T1000 (cell line): ENCODE measurements around the gene SHKBP1.

Experiments used
- DNase-seq: peaks from one replicate; lab custom pipeline; 2025; ENCODE audit warnings: mixed read lengths; lab: John Stamatoyannopoulos, UW

Gene SHKBP1

DNA sequence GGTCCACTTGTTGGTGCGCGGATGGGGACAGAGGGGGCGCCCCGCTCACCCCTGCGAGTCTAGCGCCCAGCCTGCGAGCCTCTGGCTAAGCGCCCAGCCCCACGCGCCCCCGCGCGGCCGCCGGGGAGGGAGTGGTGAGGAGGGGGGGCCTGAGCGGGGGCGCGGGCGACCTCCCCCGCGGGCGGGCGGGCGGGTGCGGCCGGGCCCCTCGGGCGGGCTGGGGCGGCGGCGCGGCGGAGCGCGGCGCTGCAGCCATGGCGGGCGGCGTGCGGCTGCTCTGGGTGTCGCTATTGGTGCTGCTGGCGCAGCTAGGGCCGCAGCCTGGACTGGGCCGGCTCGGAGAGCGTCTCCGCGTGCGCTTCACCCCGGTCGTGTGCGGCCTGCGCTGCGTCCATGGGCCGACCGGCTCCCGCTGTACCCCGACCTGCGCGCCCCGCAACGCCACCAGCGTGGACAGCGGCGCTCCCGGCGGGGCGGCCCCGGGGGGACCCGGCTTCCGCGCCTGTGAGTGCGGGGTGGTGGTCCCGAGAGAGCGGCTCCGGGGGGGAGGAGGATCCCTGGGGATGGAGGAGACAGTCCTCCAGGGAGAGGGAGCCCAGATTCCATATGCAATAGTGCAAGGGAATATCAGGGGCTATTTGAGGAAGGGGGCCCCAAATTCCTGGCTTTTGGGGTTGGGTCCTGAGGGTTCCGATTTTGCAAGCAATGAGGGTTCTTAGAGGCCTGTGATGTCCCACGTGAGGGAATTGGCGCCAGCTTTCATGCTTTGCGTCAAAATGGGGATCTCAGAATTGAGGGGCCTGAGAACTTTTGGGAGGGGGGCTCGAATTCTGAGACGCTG, 24.7 kb downstream of the SHKBP1 start, which contains the start of gene LTBP4:
TSS of gene LTBP4 (plus strand) at position 236 of the 841 bp plus-strand sequence. CDS start at position 255, 19 bp downstream.
- DNase-seq = no peak

DNA sequence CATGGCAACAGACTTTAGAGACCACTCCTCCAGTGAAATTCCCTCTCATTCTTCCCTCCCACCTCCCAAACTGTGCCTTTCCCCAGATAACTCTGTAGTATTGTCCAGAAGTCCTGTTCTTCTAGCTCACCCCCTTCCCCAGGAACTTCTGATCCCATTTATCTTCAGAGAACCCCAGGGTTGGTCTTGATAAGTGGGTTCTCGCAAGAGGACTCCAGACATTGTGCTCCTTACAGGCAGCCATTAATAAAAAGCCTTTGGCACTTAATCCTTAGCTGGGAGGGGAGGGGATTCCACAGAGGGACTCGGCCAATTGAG, 26.4 kb downstream of the SHKBP1 start:
- DNase-seq = no peak

DNA sequence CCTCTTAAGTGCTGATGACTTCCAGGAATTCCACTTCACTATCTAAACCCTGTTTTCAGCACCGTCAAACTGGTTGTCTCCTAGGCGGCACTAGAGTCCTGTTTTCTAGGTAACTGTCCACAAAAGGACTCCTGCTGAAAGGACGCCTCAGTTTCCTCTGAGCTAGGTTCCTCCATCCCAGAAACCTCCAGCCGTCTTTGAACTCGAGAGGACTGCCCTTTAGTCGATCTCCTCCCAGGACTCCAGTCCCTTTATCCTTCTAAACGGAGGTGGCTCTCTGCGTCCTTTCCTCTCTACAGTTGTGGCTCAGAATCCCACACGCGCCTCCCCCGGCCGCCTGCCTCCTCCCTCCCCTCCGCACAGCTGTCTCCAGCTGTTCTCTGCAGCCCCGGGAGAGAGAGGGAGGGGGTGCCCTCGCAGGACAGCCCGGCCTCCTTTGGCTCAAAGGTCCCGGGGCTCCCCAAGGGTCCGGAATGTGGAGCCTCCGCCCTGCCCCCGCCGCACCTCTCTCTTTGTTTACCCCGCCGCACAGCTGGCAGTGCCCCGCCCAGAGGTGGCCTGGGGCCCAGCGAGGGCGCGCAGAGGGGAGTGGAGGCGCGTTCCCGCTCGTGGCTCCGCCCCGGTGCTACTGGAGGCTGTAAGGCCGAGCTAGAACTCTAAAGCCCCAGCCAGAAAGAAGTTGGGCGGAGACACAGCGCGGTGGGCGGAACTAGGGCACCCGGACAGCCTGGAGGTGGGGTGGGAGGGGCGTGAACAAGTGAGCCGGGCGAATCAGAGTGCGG, 26.9 kb downstream of the SHKBP1 start:
- DNase-seq = peak; percentile 92

DNA sequence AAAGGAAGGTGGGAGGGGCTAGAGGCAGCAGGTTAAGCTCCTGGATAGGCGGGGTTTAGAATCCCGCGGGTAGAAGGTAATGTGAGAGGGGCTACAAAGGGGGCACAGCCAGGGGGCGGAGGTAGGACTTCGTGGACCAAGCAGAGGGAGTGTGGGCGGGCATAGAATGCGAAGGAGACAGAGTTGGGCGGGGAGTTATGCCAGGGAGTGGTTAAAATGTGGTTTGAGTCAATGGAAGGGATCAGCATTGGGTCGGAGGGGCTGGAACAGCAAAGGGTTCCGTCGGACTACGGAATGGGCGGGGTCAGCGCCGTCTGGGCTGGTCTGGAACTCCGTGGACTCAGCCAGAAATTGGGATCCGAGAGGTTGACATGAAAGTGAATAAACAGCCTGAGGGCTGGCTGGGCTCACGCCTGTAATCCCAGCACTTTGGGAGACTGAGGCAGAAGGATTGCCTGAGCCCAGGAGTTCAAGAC, 27.5 kb downstream of the SHKBP1 start:
- no peak for DNase-seq

DNA sequence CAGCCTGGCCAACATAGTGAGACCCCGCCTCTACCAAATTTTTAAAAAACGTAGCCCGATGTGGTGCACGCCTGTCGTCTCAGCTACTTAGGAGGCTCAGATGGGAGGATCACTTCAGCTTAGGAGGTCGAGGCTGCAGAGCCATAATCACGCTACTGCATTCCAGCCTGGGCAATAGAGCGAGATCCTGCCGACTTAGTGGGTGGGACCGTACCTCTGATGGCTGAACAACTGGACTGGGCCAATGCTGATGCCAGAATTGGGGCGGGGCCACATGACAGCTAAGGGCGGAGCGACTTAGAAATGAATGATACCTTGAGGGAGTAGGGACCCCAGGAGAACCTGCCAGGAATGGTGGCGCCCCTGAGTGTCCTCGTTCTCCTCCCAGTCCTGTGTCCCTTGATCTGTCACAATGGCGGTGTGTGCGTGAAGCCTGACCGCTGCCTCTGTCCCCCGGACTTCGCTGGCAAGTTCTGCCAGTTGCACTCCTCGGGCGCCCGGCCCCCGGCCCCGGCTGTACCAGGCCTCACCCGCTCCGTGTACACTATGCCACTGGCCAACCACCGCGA, 28.1 kb downstream of the SHKBP1 start:
- no peak for DNase-seq

DNA sequence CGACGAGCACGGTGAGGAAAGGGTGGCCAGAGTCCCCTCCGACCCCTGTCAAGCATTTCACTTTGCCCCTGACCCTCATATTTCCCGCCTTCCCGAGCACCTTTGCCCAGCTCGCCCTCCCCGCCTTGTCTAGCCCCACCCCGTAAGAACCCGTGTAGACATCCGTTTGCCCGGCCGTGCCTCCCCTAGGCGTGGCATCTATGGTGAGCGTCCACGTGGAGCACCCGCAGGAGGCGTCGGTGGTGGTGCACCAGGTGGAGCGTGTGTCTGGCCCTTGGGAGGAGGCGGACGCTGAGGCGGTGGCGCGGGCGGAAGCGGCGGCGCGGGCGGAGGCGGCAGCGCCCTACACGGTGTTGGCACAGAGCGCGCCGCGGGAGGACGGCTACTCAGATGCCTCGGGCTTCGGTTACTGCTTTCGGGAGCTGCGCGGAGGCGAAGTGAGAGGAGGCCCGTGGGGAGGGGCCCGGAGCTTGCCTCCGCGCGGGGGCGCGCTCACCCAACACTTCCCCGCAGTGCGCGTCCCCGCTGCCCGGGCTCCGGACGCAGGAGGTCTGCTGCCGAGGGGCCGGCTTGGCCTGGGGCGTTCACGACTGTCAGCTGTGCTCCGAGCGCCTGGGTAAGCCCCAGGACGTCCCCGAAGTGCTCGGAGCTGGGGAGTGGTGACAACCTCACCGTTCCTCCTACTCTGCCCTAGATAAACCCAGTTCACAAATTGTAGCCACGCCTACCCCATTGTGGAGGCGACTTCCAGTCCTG, 28.7 kb downstream of the SHKBP1 start:
- no peak for DNase-seq

DNA sequence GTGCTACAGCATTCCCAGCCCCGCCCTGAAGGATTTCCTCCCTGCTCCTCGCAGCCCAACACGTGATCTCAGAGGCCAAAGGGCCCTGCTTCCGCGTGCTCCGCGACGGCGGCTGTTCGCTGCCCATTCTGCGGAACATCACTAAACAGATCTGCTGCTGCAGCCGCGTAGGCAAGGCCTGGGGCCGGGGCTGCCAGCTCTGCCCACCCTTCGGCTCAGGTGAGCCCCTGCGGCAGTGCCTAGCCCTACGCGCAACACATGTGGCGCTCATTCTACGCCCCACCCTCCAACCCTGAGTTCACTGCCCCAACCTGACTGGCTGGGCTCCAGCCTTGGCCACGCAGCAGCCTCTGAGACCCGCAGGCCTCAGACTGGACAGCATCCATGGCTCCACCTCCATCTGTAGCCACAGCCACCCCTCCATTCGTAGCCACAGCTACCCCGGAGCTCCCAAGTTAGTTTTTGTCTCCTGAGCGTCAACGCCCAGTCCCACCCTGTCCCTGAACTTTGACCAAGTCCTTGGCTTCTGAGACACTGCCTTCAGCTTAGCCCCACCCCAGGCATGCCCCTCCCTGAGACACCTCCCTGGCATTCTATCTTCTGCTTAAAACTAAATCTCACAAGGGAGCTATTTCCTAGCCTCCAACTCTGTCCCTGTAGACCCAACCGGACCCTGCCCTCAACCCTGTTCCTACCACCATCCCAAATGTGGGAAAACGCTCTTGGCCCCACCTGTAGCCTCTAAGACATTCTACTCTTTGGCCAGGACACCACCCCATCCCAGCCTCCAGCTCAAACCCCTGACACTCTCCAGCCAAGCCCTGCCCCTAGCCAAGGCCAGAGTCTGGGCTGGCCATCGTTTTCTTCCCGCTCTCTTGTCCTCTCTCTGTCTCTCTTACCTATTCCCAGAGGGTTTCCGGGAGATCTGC, 30.9 kb downstream of the SHKBP1 start:
- DNase-seq = no peak

DNA sequence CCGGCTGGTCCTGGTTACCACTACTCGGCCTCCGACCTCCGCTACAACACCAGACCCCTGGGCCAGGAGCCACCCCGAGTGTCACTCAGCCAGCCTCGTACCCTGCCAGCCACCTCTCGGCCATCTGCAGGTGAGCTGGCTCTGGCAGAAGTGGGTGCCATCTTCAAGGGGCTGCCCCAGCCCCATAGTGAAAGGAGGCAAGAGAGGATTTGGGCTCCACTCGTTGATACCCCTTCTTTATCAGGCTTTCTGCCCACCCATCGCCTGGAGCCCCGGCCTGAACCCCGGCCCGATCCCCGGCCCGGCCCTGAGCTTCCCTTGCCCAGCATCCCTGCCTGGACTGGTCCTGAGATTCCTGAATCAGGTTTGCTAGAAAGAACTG, 31.6 kb downstream of the SHKBP1 start:
- no peak for DNase-seq

DNA sequence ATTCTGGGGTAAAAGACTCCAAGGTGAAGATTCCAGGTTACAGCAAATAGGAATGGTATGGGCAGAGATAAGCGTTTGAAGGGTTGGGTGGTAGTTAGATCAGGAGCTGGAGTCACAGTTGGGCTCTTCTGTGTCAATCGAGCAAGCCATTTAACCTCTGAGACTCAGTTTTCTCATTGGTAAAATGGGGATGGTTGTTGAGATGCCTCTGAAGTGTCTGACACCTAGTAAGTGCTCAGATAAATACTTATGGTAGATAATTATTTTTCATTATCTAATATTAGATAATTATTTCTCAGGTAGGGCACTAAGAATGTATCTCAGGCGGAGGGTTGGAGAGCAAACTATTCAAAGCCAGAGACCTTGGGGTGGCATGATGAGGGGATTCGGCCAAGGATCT, 32.3 kb downstream of the SHKBP1 start:
- DNase-seq = no peak

DNA sequence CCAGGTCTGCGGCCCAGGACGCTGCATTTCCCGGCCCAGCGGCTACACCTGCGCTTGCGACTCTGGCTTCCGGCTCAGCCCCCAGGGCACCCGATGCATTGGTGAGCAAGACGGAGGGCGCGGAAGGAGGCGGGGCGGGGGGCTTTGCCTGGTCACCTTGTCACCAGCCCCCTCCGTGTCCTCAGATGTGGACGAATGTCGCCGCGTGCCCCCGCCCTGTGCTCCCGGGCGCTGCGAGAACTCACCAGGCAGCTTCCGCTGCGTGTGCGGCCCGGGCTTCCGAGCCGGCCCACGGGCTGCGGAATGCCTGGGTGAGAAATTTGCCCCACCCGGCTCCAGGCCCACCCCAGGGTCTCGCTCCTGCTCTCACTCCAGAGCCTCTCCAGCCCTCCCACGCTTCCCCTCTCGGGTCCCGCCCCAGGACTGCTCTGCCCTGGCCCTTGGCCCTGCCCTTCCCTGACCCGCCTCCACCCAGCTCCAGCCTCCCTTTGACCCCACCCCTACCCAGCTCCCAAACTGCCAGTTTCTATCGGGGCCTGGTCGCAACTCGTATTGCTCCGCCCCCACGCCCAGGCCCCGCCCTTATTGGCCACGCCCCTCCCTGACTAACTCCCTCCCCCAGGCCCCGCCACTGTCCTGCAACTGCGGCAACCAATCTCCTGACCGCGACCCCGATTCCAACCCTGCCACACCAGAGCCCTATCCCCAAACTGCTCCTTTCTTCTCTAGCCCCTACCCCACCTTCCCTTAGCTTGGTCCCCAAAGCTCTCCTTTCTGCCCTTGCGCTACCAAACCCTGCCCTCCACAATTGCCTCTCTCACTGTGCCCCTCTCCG, 33.1 kb downstream of the SHKBP1 start:
- no peak for DNase-seq

DNA sequence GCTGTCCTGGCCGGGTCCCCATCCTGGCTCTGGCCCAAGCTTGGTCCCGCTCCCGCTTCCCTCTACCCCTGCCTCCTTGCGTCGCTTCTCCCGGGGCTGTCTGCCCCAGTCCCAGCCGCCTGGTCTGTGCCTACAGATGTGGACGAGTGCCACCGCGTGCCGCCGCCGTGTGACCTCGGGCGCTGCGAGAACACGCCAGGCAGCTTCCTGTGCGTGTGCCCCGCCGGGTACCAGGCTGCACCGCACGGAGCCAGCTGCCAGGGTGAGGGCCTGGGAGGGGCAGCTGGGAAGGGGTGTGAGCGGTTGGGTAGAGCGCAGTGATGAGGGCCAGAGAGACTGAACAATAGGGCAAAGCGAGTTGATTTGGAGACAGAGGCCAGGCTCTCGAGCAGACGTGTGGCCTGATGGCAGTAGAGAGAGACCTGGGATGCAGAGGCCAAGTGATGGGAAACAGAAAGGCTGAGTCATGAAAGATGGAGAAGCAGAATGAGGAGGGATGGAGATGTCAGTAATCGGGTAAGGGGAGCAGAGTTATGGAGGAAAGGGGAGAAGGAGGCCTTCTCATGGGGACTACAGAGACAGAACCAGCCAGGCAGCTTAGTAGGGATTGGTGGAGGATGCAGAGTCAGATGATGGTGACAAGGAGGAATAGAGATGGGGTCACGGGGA, 33.9 kb downstream of the SHKBP1 start:
- DNase-seq = no peak

DNA sequence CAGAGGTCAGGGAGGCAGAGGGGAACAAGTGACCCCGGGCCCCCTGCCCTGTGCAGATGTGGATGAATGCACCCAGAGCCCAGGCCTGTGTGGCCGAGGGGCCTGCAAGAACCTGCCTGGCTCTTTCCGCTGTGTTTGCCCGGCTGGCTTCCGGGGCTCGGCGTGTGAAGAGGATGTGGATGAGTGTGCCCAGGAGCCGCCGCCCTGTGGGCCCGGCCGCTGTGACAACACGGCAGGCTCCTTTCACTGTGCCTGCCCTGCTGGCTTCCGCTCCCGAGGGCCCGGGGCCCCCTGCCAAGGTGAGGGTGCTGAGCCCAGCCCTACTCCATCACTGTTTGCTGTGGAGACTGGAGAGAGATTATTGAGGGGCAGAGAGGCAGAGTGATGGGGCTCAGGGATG, 34.4 kb downstream of the SHKBP1 start:
- DNase-seq = no peak

DNA sequence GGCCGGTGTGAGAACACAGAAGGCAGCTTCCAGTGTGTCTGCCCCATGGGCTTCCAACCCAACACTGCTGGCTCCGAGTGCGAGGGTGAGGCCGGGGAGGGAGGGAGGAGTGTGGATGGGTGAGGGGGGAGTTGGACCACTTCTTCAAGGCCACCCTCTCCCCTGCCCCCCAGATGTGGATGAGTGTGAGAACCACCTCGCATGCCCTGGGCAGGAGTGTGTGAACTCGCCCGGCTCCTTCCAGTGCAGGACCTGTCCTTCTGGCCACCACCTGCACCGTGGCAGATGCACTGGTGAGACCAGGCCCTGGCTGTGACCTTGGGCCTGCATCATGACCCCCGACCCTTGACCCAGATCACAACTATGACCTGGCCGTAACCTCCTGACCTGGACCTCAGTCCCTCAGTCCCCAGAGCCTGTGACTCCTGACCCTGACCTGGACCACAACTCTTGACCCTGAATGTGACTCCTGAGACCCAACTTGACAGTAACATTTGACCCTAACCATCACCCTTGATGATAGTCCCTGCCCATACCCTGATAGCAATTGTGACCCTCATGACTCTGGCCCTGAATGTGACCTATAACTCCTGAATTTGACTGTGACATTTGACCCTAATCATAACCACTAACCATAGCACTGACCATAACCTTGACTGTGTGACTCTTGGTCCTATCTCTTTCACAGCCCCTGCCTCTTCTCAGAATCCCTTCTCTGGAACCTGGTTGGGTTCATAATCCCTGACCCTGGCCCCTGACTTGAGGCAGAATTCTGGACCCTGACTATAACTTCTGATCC, 35.4 kb downstream of the SHKBP1 start:
- DNase-seq = no peak

DNA sequence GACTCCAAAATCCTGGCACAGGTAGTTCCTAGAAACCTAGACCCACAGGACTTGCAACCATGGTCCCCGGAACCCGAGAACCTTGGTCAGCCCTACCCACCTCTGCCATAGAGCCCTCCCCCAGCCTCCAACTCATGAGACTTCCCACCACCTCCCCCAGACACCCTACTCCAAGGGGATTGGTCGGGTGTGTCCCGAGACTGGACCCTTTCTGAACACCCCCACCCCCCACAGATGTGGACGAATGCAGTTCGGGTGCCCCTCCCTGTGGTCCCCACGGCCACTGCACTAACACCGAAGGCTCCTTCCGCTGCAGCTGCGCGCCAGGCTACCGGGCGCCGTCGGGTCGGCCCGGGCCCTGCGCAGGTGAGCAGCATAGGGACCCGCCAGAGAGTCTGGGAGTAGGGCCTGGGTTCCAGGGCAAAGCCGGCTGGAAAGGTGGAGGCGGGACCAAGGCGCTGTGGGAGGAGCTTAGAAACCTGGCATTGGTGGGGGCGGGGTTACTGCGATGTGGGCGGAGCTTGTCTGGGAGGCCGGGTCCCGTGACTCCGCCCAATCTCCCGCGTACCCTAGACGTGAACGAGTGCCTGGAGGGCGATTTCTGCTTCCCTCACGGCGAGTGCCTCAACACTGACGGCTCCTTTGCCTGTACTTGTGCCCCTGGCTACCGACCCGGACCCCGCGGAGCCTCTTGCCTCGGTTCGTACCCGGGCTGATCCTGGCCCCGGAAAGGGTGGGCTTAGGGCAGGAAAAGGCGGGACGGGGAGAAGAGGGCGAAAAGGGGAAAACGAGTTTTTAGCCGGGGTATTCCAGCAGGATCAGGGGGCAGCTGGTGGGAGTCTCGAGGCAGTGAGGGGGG, 36.4 kb downstream of the SHKBP1 start:
- peak; percentile 65 for DNase-seq

DNA sequence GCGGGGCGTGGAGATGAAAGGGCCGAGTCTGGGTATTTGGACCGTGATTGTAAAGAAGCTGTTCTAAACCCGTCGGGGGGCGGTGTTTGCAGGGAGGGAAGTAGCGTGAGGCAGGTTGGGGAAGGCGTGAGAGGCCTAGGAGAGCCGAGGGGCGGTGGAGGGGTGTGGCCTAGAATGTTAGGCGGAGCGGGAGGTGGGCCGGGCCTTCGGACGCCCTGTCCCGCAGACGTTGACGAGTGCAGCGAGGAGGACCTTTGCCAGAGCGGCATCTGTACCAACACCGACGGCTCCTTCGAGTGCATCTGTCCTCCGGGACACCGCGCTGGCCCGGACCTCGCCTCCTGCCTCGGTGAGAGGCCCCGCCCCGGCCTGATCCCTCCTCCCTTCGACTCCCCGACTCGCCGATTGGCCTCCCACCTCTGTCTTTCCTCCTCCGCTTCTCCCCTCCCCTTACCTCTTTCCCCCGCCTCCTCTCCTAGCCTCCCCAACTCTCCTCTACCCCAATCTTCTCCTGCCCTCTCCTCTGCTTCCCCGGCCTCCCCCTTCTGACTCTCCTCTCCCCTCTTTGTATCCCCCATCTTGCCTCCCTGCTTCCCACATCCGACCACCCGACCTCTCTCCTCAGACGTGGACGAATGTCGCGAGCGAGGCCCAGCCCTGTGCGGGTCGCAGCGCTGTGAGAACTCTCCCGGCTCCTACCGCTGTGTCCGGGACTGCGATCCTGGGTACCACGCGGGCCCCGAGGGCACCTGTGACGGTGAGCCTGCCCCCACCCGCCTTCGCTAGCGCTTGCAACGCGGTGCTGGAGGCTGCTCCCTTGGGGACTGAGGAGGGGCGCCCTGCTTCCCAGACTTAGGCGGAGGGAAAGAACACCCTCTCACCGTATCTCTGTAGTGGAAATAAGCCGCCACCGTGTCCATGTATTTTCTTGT, 37.3 kb downstream of the SHKBP1 start:
- DNase-seq = peak; percentile 75

DNA sequence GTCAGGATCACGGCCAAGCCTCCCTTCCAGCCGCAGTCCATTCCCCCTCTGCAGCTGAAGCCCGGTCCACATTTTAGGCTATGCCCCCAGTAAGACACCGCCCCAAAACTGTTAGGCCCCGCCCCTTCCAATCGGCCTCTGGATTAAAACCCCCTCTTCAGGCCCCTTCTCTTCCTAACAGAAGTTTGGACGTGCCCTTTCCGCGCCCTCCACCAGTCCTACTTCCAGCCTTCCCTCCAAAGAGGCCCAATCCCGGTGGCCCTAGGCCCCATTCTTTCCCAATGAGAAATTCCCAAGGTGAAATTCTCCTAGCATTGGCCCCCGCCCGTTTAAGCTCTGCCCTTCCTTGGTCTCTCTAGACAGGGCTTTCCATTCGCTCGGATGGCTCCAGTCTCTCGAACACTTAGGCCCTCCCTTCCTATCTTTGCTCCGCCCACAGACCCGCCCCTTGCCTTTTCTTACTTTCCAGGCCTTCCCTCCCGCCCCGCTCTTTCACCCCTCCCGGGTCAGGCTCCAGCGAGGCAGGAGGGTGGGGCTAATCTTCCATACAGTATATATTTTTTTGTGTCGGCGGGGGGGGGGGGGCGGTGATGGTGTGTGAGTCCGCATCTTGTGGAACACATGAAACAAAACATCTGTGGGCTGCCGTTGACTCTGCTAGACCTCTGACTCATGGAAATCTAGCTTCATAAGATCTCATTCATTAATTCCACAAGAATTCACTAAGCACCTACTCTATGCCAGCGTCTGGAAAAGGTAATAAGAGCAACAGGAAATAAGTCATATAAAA, 38.1 kb downstream of the SHKBP1 start:
- DNase-seq = peak; percentile 90
